GM19455 (cell line): ENCODE results near the gene TRNP1.

Experiments used
- ATAC-seq: cut with Tn5 transposase; IDR thresholded peaks from one replicate; pipeline ENCODE4 v1.9.1; 2021; ENCODE audit not compliant: unreplicated experiment

The TRNP1 gene

GRCh38 chr1:27000817-27001460 lies 7.4 kb downstream of the TRNP1 start:
- no peak for ATAC-seq

DNA sequence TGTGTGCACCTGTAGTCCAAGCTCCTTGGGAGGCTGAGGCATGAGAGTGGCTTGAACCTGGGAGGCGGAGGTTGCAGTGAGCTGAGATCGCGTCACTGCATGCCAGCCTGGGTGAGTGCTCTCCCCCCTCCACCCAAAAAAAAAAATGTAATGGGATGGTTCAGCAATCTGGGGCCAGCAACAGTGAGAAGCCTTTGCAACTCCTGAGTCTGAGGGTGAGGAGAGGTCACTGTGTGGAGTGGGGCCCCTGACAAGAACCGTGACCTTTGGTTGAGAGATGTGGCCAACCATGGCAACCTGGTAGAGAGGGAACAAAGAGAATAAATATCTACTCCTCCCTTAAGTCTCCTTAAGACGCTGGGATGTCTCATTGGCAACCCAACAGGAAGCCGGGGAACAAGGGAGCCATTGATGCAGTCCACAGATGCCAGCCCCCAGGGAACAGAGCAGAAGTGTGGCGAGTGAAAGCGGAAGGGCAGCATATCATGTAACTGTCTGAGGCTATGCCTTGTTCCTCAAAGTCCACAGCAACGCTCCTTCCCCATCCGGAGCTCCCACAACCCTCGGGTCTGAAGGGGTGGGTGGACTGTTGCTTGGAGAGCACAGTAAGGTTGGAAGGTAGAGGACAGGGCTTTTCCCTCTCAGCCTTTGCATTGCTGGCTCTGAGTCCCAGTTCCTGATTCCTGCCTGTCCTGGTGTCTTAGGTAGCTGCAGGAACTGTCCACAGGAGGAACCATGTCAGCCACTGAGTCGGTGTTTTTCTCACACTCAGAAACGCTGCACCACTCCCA lies 8.3 kb downstream of the TRNP1 start:
- ATAC-seq: no peak

DNA sequence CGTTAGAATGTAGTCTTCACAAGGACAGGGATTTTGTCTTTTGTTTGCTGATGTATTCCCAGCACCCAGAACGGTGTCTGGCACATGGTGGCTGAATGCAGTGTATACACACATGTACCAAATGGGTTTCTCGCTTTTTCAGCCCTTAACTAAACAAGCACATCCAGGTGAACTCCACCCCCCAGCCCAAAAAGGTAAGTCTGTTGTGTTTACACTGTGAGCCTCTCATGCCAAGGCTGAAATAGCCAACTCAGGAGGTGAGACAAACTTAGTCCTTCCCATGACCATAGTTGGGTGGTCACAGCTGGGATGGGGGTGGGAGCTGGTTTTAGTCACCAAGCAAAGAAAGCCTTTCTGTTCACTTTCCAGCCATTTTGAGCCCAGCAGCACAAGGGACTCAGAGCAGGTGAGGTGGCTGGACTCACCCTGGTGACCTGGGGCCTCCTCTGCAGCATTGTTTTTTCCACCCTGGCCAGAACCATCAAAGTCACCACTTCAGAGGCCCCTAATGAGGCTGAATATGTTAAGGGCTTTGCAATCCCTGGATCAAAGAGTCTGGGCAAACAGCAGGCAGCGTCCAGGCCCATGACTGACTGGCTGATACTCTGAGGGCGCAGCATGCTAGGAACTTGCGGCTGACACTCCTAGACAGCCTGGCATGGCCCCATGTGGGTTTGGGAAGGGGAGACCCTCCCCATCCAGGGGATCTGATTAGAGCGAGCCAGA lies 10.4 kb downstream of the TRNP1 start:
- ATAC-seq: no peak

DNA sequence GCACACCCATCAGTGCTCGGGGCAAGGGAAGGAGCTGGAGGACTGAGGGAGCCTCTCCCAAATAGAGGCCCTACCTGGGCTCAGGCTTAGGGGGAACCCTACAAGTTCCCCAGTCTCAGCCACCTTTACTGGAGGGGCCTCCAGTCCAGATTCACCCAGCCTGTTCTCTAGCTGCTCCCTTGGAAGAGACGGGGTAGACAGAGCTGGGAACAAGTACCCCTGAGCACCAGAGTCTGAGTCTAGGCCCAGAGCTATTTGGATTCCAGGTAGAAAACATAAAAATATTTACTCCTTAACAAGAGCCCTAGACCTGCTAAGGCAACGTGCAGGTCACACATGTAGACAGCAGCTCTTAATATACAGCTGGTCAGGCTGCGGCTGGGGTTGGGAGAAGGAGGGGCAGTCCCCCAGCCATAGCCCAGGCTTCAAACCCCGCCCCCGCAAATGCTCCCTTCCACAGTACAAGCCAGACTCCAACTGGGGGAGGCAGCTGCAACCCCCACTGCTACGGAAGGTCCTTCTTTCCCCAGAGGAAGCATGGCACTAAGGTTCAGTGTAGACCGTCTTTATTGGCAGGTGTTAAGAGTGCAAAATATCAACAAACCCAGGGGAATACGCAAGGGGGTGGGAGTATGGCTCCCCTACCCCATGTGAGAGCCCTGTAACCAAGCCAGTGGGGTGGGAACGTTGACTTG lies 11.1 kb downstream of the TRNP1 start:
- no peak for ATAC-seq

DNA sequence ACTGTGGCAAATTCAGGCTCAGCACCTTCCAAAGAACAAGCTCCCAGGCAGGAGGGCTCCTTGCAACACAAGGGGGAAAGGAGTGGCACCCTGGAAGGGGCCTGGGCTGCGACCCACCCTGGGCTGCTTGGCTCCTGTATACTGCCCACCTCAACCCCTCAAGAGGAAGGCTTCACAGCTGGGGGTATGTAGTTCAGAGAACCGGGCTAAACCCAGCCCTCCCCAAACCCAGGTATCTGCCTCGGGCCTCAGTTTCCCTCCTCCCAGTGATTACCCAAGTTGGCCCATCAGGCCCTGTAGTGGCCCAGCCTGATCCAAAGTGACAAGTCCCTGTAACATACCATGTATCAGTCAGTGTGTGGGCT lies 11.7 kb downstream of the TRNP1 start:
- no peak for ATAC-seq

GRCh38 chr1:27005648-27006496 lies 12.4 kb downstream of the TRNP1 start:
- no peak for ATAC-seq

GRCh38 chr1:27006683-27007082 lies 13.2 kb downstream of the TRNP1 start:
- ATAC-seq: no peak

- no peak for ATAC-seq
Measured at GRCh38 chr1:27007909-27008582, 14.6 kb downstream of the TRNP1 start.

DNA sequence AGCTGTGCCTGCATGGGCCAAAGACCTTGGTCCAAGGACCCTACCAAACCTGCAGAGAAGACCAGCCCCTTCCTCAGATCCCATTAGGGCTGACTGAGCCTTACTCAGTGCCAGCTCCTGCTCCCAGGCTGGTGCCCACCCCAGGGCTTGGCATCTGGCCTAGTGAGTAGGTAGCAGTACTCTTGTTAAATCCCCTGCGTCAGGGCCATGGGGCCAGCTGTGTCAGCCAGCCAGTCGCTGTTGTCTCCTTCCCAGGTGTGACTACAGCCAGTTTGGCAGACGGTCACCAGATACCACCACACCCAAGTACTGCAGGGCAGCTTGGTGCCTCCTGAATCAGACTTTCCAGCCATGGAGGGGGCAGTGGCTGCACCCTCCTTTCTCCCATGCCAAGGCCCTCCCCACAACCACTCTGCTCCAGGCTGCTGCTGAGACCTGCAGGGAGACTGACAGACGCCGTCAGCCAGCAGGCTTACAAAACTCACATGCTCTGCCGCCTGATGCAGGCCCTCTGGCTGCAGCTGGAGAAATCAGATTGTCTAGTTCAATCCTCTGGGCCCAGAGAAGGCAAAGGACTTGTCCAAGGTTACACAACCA lies 16.2 kb downstream of the TRNP1 start:
- ATAC-seq: no peak

DNA sequence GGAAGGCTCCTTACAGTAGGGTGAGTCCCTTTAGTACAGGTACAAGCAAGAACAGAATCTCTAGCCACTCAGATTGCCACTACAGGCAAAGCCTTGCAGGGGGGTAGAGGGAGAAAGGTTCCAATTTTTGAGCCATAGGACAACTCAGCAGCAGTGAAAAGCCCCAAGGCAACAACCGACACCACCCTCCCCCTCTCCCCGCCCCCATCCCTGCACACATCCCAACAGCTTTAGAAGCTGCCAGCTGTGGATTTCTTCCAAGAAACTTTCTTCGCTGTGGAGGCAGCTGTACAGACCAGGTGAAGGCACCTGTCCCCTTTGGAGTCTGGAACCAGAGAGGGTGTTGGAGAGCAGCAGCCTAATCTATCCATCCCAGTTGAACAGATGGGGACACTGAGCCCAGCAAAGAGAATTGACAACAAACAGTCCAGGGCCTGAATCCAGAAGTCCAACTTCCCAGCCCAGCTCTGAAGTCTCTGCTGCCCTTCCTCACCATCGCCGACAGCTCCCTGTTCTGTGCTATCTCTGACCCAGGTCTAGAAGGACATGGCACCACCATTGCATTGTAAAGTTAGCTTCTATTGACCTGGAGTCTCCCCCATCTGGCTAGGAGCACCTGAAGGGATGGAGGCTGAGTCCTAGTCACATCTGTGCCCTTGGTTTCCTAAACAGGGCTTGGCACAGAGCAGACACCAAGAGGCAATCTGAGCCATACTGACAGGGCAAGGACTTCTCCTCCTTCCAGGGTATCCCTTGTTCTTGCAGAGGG lies 16.9 kb downstream of the TRNP1 start:
- no peak for ATAC-seq

DNA sequence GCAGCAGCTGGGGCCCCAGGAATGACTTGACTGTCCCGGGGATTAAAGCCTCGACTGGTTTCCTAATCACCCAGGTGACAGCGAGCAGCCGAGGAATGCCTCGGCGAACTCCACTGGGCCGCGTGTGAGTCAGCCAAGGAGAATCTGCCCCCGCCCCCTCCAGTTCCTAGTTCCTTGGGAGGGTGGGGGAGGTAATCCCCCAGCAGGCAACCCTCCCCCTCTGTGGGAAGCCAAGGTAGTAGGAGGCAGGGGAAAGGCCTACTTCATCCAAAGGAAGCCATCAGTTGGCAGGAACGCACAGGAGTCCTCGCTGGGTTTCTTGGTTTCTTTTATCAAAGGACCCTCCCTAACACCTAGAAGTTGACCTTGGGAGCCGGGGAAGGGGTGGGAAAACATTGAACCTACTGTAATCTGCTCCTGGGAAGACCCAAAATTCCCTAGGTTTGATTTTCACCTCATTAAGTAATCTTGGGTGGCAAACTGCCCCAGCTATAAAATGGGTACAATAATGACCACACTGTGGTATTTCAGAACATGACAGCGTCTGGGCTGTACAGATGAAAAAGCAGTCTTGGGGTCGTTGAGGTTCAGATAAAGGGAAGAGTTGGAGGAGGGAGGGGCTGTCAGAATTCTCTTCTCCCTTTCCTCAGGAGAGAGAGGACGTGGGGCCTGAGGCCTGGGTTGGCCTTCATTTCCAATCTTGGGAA lies 17.7 kb downstream of the TRNP1 start:
- no peak for ATAC-seq

- no peak for ATAC-seq
Measured at GRCh38 chr1:27011976-27012563, 18.6 kb downstream of the TRNP1 start.

- ATAC-seq: no peak
Measured at GRCh38 chr1:27015260-27015659, 21.8 kb downstream of the TRNP1 start.

GRCh38 chr1:27016376-27016775 lies 22.9 kb downstream of the TRNP1 start:
- no peak for ATAC-seq

GRCh38 chr1:27017207-27017606 lies 23.7 kb downstream of the TRNP1 start:
- no peak for ATAC-seq

DNA sequence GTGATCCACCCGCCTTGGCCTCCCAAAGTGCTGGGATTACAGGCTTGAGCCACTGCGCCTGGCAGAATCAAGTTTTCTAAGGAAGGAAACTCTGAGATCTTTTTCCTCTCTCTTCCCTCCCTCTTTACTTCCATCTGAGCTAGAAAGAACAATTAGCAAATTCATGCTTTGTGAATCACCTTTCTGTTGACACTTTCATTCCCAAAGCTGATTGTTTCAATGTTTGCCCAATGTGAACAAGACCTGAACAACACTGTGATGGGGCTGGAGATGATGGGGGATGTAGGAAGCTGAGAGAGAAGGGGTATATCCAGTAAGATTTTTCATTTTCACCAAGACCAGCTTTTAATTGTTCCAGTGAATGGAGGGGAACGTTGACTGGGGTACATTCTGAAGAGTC lies 24.8 kb downstream of the TRNP1 start:
- no peak for ATAC-seq

DNA sequence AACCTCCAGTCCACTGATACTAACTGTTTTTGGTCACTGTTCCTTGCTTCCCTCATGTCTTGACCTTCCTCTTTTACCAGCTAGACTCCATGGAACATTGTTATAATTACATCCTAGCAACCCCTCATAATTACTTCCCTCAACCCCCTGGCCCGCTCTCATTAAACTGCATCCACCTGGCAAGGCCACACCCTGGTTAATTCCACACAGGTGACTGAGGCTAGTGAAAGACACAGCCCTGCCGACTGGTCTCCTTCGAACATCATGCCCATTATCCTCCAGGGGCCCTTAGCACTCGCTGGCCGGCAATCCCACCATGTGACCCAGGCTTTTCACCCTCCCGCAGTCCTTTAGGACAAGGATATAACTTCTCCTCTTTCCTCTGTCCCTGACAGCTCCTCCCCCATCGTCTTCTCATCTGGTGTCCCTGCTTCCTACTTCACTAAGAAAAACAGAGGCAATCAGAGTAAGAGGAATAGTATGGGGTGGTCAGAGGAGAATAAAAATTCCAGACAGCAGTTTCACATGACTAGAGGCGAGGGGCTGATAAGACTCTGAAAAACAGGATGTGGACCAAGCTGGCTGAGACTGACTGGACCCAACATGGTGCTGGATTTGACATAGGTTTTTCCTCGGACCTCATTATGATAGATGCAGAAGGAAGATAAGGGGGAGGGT lies 28.0 kb downstream of the TRNP1 start:
- ATAC-seq: no peak
